ENCODE data around the gene MBP.

DNA sequence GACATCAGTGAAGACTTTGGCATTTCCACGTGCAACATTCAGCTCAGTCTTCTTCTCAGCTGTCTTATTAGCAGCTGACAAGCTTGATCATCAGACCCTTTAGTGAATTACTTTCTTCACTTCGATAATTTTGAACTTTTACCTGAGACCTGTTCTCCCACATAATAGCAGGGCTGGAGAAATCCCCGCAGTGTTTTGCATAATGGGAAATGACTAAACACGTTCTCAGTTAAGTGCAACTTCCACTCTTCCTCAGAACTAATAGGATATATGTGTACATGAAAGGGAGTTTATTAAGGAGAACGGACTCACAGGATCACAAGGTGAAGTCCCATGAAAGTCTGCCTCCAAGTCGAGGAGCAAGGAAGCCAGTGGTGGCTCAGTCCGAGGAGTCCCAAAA is 28.8 kb upstream of the MBP start:
- TF ChIP-seq, protein P1, sequence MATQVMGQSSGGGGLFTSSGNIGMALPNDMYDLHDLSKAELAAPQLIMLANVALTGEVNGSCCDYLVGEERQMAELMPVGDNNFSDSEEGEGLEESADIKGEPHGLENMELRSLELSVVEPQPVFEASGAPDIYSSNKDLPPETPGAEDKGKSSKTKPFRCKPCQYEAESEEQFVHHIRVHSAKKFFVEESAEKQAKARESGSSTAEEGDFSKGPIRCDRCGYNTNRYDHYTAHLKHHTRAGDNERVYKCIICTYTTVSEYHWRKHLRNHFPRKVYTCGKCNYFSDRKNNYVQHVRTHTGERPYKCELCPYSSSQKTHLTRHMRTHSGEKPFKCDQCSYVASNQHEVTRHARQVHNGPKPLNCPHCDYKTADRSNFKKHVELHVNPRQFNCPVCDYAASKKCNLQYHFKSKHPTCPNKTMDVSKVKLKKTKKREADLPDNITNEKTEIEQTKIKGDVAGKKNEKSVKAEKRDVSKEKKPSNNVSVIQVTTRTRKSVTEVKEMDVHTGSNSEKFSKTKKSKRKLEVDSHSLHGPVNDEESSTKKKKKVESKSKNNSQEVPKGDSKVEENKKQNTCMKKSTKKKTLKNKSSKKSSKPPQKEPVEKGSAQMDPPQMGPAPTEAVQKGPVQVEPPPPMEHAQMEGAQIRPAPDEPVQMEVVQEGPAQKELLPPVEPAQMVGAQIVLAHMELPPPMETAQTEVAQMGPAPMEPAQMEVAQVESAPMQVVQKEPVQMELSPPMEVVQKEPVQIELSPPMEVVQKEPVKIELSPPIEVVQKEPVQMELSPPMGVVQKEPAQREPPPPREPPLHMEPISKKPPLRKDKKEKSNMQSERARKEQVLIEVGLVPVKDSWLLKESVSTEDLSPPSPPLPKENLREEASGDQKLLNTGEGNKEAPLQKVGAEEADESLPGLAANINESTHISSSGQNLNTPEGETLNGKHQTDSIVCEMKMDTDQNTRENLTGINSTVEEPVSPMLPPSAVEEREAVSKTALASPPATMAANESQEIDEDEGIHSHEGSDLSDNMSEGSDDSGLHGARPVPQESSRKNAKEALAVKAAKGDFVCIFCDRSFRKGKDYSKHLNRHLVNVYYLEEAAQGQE (IDR thresholded peaks at IDR 0.05; ENCODE audit: low read depth) = no peak
- no peak for TF ChIP-seq EGR1 (IDR thresholded peaks at IDR 0.05)
- no peak for TF ChIP-seq TCF12 (IDR thresholded peaks at IDR 0.05; ENCODE audit: low read depth)
- TF ChIP-seq RAD21 (IDR thresholded peaks at IDR 0.05; ENCODE audit: low read depth) = no peak
- TF ChIP-seq ZBTB7A (IDR thresholded peaks at IDR 0.05; ENCODE audit: low read depth) = no peak
- no peak for TF ChIP-seq NFIC (IDR thresholded peaks at IDR 0.05)
- no peak for TF ChIP-seq EP300 (IDR thresholded peaks at IDR 0.05; ENCODE audit: borderline replicate concordance)
- TF ChIP-seq CEBPB (IDR thresholded peaks at IDR 0.05) = no peak
- TF ChIP-seq, protein P2, sequence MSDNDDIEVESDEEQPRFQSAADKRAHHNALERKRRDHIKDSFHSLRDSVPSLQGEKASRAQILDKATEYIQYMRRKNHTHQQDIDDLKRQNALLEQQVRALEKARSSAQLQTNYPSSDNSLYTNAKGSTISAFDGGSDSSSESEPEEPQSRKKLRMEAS (IDR thresholded peaks at IDR 0.05) = no peak
- no peak for TF ChIP-seq USF1 (IDR thresholded peaks at IDR 0.05)
- TF ChIP-seq YY1 (IDR thresholded peaks at IDR 0.05; ENCODE audit: low read depth) = no peak
- no peak for TF ChIP-seq CREB1 (IDR thresholded peaks at IDR 0.05; ENCODE audit: low read depth)
